Daoy (cell line): ENCODE data around the gene EIF4A3. TPM values are rescaled to one million over a fixed set of nuclear protein-coding genes. Genes with fewer than 3 reads are reported as not detected.

ENCODE experiments used
- DNase-seq: peaks from one replicate; pipeline ENCODE4 v3.0.0-alpha.2; 2015; ENCODE audit warnings: low read depth
- total RNA-seq: library from RNA; depleted of rRNA; stranded (reverse); fragments of >200 nt; shearing (Covaris generic); gene quantifications from 2 replicates; pipeline ENCODE4 v1.2.3, GENCODE V29; 2014

Gene EIF4A3
- total RNA-seq, 1 experiment from 2014 or later, result 105 TPM

- no peak for DNase-seq
Observed at GRCh38 chr17:80113033-80113484, 33.9 kb downstream of the EIF4A3 start.

GRCh38 chr17:80112471-80113032 lies 34.4 kb downstream of the EIF4A3 start:
- DNase-seq, result no peak

DNA sequence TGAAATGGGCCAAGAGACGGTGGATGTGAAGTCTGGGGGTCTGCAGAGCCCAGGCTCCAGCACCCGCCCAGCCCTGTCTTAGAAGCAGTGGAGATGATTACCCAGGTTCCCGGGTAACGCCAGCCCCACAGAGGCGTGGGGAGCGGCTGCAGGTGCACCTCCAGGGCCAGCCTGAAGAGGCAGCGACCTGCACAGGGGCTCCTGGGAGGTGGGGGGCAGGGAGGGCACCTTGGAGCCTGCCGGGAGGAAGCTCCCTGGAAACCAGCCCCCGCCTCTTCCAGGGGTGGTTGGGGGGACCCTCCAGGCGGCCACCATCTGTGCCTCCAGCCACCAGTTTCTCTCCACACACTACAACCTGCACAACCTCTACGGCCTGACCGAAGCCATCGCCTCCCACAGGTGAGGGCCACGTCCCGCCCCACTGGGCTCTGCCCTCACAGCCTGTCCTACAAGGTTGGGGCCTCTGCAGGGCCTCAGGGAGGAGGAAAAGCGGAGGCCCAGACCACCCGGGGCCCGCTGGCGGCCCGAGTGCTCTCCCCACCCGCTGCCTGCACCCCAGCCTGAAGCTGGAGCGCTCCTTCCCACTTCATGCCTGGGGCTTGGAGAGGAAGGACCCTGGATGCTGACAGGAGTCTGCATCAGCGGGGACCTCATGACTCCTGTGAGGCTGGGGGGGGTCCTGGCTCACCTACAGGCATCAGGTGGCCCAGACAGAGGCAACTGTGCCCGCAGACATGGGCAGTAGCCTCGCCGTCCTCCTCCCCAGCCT lies 35.0 kb downstream of the EIF4A3 start:
- DNase-seq, result no peak

- DNase-seq, result no peak
Observed at GRCh38 chr17:80110927-80111701, 35.8 kb downstream of the EIF4A3 start.

DNA sequence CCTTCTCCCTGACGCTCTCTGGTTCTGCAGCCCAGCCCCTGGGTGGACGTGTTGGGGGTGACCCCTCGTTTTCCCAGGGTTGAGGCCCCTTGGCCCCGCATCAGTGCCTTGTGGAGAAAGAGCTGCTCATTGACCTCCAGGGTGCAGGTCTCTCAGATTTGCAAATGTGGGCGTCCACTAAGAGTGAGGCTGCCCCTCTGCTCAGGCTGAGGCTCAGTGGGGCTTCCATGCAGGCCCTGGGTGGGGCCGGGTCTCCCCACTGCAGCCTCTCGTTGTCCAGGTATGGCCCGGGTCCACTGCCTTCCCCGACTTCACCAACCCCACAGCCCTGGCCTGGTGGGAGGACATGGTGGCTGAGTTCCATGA lies 36.5 kb downstream of the EIF4A3 start:
- no peak for DNase-seq

DNA sequence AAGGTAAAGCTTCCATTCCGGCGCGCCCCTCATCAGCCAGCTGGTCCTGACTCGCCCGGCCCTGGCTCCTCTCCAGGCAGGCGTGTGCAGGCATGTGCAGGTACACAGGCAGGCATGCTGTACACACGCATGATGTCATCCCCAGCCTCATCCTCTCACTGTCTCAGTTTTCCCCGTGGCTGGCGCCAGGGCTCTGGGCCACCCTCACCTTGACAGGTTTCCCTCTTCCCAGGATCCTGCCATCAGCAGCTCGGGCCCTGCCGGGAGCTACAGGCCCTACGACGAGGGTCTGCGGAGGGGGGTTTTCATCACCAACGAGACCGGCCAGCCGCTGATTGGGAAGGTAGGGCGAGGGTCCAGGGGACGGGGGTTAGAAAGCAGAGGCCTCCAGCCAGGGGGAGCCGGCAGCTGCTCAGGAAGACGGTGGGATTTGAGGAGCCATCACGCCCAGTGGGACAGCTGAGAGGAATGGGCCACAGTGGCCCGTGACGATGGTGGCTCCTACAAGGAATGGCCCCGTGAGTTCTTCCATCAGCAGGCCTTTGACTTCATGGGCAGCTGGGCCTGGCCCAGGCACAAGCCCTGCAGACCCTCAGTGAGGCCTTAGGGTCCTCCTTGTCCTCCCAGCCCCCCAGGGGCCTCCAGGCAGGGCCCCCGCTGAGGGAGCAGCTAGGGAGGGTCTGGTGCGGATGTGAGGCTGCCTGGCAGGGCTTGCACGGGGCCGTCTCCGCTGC lies 37.0 kb downstream of the EIF4A3 start:
- DNase-seq, result peak; percentile 41

- DNase-seq, result no peak
Observed at GRCh38 chr17:80109066-80109660, 37.8 kb downstream of the EIF4A3 start.

- DNase-seq, result no peak
Observed at GRCh38 chr17:80108036-80108971, 38.6 kb downstream of the EIF4A3 start.

DNA sequence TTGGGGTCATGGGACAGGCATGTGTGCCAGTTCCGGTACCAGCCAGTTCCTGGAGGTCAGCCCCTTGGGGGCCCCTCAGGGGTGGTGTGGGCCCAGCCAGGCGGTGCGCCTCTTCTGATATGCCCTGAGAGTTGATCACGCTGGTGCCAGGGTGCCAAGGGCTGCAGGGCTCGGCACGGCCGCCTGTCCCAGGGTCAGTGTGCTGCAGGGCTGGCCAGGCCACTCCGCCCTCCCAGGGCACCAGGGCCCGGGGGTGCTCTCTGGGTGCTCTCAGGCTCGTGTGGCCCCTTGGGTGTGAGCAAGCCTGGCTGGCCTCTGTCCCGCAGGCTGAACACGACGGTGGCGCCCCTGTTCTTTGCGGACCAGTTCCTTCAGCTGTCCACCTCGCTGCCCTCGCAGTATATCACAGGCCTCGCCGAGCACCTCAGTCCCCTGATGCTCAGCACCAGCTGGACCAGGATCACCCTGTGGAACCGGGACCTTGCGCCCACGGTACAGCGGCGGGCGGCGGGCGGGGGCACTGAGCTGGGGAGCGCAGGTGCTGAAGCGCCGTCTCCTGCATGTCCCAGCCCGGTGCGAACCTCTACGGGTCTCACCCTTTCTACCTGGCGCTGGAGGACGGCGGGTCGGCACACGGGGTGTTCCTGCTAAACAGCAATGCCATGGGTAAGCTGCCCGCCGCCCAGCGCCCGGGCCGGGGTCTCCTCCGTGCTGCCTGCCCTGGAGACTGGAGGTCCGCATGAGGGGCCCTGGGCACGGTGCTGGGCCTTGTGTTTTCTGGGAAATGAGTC lies 39.5 kb downstream of the EIF4A3 start:
- no peak for DNase-seq

- DNase-seq, result no peak
Observed at GRCh38 chr17:80106751-80107150, 40.2 kb downstream of the EIF4A3 start.

DNA sequence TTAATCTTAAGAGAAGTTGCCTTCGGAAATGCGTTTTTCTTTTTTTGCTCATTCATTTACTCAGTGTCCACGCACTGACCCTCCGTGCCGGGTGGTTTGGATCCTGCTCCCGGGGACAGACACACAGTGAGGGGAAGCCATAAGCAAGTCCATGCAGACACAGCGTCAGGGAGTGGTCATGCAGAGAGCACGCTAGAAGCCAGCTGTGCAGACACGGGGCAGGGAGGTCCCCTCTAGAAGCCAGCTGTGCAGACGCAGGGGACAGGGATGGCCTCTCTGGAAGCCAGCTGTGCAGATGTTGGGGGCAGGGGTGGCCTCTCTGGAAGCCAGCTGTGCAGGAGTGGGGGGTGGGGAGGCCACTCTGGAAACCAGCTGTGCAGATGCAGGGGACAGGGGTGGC lies 40.8 kb downstream of the EIF4A3 start:
- DNase-seq, result no peak

DNA sequence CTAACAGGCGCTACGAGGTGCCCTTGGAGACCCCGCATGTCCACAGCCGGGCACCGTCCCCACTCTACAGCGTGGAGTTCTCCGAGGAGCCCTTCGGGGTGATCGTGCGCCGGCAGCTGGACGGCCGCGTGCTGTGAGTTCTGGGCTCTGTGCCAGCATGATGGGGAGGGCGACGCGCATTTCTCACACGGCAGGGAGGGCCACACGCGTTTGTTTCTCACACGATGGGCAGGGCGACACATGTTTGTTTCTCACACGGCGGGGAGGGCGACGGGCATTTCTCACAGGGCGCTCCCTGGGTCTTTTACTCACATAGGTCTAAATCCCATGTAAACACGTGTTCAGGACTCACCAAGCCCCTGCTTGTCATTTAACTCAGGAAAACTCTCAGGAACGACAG lies 41.2 kb downstream of the EIF4A3 start:
- DNase-seq, result no peak

DNA sequence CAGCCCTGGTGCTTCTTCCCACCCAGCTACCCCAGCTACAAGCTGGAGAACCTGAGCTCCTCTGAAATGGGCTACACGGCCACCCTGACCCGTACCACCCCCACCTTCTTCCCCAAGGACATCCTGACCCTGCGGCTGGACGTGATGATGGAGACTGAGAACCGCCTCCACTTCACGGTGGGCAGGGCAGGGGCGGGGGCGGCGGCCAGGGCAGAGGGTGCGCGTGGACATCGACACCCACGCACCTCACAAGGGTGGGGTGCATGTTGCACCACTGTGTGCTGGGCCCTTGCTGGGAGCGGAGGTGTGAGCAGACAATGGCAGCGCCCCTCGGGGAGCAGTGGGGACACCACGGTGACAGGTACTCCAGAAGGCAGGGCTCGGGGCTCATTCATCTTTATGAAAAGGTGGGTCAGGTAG lies 42.0 kb downstream of the EIF4A3 start:
- no peak for DNase-seq

GRCh38 chr17:80104321-80104955 lies 42.5 kb downstream of the EIF4A3 start:
- peak; percentile 33 for DNase-seq

DNA sequence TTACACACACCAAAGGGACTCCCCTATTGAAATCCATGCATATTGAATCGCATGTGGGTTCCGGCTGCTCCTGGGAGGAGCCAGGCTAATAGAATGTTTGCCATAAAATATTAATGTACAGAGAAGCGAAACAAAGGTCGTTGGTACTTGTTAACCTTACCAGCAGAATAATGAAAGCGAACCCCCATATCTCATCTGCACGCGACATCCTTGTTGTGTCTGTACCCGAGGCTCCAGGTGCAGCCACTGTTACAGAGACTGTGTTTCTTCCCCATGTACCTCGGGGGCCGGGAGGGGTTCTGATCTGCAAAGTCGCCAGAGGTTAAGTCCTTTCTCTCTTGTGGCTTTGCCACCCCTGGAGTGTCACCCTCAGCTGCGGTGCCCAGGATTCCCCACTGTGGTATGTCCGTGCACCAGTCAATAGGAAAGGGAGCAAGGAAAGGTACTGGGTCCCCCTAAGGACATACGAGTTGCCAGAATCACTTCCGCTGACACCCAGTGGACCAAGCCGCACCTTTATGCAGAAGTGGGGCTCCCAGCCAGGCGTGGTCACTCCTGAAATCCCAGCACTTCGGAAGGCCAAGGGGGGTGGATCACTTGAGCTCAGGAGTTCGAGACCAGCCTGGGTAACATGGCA lies 43.4 kb downstream of the EIF4A3 start:
- DNase-seq, result no peak

DNA sequence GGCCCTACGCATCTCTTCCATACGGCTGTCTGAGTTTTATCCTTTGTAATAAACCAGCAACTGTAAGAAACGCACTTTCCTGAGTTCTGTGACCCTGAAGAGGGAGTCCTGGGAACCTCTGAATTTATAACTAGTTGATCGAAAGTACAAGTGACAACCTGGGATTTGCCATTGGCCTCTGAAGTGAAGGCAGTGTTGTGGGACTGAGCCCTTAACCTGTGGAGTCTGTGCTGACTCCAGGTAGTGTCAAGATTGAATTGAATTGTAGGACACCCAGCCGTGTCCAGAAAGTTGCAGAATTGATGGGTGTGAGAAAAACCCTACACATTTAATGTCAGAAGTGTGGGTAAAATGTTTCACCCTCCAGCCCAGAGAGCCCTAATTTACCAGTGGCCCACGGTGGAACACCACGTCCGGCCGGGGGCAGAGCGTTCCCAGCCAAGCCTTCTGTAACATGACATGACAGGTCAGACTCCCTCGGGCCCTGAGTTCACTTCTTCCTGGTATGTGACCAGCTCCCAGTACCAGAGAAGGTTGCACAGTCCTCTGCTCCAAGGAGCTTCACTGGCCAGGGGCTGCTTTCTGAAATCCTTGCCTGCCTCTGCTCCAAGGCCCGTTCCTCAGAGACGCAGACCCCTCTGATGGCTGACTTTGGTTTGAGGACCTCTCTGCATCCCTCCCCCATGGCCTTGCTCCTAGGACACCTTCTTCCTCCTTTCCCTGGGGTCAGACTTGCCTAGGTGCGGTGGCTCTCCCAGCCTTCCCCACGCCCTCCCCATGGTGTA lies 44.1 kb downstream of the EIF4A3 start:
- no peak for DNase-seq

DNA sequence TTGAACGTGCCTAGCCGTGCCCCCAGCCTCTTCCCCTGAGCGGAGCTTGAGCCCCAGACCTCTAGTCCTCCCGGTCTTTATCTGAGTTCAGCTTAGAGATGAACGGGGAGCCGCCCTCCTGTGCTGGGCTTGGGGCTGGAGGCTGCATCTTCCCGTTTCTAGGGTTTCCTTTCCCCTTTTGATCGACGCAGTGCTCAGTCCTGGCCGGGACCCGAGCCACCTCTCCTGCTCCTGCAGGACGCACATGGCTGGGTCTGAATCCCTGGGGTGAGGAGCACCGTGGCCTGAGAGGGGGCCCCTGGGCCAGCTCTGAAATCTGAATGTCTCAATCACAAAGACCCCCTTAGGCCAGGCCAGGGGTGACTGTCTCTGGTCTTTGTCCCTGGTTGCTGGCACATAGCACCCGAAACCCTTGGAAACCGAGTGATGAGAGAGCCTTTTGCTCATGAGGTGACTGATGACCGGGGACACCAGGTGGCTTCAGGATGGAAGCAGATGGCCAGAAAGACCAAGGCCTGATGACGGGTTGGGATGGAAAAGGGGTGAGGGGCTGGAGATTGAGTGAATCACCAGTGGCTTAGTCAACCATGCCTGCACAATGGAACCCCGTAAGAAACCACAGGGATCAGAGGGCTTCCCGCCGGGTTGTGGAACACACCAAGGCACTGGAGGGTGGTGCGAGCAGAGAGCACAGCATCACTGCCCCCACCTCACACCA lies 44.8 kb downstream of the EIF4A3 start:
- no peak for DNase-seq
